Fibroblast of lung (primary cell): Measurements from ENCODE around the gene PSD2. TPM values are rescaled to one million over a fixed set of nuclear protein-coding genes. Genes with fewer than 3 reads are reported as not detected.

Experiments used
- DNase-seq, 2 donors: peaks; one replicate each; pipeline versions ENCODE4 v3.0.0 to v3.0.0-alpha.2; 2010; ENCODE audit warnings: low read depth in 2 of 2
- H2AFZ ChIP-seq: 2 replicates; pipeline ENCODE4 v1.5.1; 2012; ENCODE audit warnings: low read length, control low read depth, inconsistent platforms
- H3K27ac ChIP-seq: 2 replicates; pipeline ENCODE4 v1.5.1; 2011; ENCODE audit warnings: low read length, control low read depth; ENCODE audit not compliant: insufficient read depth
- H3K27me3 ChIP-seq: 2 replicates; pipeline ENCODE4 v1.5.1; 2011; ENCODE audit warnings: mild to moderate bottlenecking, low read length; ENCODE audit not compliant: control insufficient read depth, insufficient read depth
- H3K36me3 ChIP-seq: 2 replicates; pipeline ENCODE4 v1.5.1; 2011; ENCODE audit warnings: low read length; ENCODE audit not compliant: control insufficient read depth, insufficient read depth
- H3K4me1 ChIP-seq: 2 replicates; pipeline ENCODE4 v1.5.1; 2011; ENCODE audit warnings: low read length; ENCODE audit not compliant: control insufficient read depth, insufficient read depth; ENCODE audit errors: extremely low read depth
- H3K4me2 ChIP-seq: 2 replicates; pipeline ENCODE4 v1.5.1; 2011; ENCODE audit warnings: low read length, control low read depth; ENCODE audit not compliant: insufficient read depth; ENCODE audit errors: extremely low read depth
- H3K4me3 ChIP-seq, 4 experiments: fragments of 200-600 bp in 1 of 4; sonication (generic) in 1 of 4; replicated peaks in 1 of 4; 2 replicates each; pipeline ENCODE4 v1.5.1; 2011 to 2016; ENCODE audit warnings: low read length in 4 of 4, low read depth in 3 of 4, mild to moderate bottlenecking in 3 of 4, control low read depth in 2 of 4, inconsistent platforms in 1 of 4, mixed read lengths in 1 of 4; ENCODE audit not compliant: insufficient read depth in 1 of 4; ENCODE audit errors: control extremely low read depth in 1 of 4
- H3K79me2 ChIP-seq: 2 replicates; pipeline ENCODE4 v1.5.1; 2012; ENCODE audit warnings: mild to moderate bottlenecking, low read length, inconsistent platforms; ENCODE audit not compliant: control insufficient read depth, insufficient read depth
- H3K9ac ChIP-seq: 2 replicates; pipeline ENCODE4 v1.5.1; 2011; ENCODE audit warnings: mild to moderate bottlenecking, low read length, control low read depth; ENCODE audit not compliant: insufficient read depth
- H3K9me3 ChIP-seq: 2 replicates; pipeline ENCODE4 v1.5.1; 2012; ENCODE audit warnings: low read depth, low read length; ENCODE audit not compliant: control insufficient read depth, insufficient read depth
- H4K20me1 ChIP-seq: 2 replicates; pipeline ENCODE4 v1.5.1; 2011; ENCODE audit warnings: low read length; ENCODE audit not compliant: control insufficient read depth, insufficient read depth; ENCODE audit errors: extremely low read depth
- CTCF ChIP-seq, 2 donors: IDR thresholded peaks in 1 of 2; conservative IDR thresholded peaks in 1 of 2; 1 replicate in 1 of 2; 2 replicates in 1 of 2; pipeline ENCODE4 v1.5.1; 2011 to 2012; ENCODE audit warnings: low read length in 2 of 2, control low read depth in 1 of 2, inconsistent platforms in 1 of 2, low read depth in 1 of 2, mild to moderate bottlenecking in 1 of 2
- EZH2 ChIP-seq: IDR thresholded peaks from 2 replicates; pipeline ENCODE4 v1.5.1; 2012; ENCODE audit warnings: low read length, control low read depth, mild to moderate bottlenecking; ENCODE audit errors: missing control alignments
- polyA plus RNA-seq, 2 donors: library from polyadenylated mRNA; depleted of rRNA in 1 of 2; stranded (reverse) in 1 of 2; unstranded in 1 of 2; fragments of >200 nt; gene quantifications; 2 replicates each; pipeline ENCODE4 v1.2.1, GENCODE V29; 2011 to 2012; ENCODE audit warnings: missing spikeins in 1 of 2
- total RNA-seq: library from RNA; depleted of rRNA; stranded (reverse); fragments of >200 nt; gene quantifications from 2 replicates; pipeline ENCODE4 v1.2.1, GENCODE V29; 2014

Gene PSD2
- total and polyA plus RNA-seq, 2 donors (not counting 1 experiment from before 2014, with no cell fraction given), result 0.05 to 0.17 TPM

GRCh38 chr5:139889410-139889809, 93.8 kb downstream of the PSD2 start:
- no peaks in the 10 kb centered on the region for H4K20me1 ChIP-seq
- H3K4me3 ChIP-seq, result no peak overlapping the region
- H2AFZ ChIP-seq, result no peak overlapping the region
- no peak overlapping the region for H3K27ac ChIP-seq
- no peaks in the 10 kb centered on the region for H3K79me2 ChIP-seq
- no peaks in the 10 kb centered on the region for H3K4me1 ChIP-seq
- no peaks in the 10 kb centered on the region for H3K9me3 ChIP-seq
- no peak overlapping the region for H3K4me2 ChIP-seq
- H3K9ac ChIP-seq, result no peak overlapping the region
- H3K27me3 ChIP-seq, result peaks cover 6% of the 10 kb centered on the region
- no peak for DNase-seq
- no peaks in the 10 kb centered on the region for H3K36me3 ChIP-seq
- TF ChIP-seq EZH2 (no peak), CTCF (conservative IDR thresholded peaks at IDR 0.05 in 1 of 2, IDR thresholded peaks at IDR 0.05 in 1 of 2; ENCODE audit: low read depth in 1 of 2, low read length in 2 of 2) (no peak)

GRCh38 chr5:139893873-139894272, 98.3 kb downstream of the PSD2 start:
- H3K9ac ChIP-seq, result no peak overlapping the region
- H3K27me3 ChIP-seq, result peaks cover 5% of the 10 kb centered on the region
- no peaks in the 10 kb centered on the region for H4K20me1 ChIP-seq
- TF ChIP-seq EZH2 (no peak), CTCF (conservative IDR thresholded peaks at IDR 0.05 in 1 of 2, IDR thresholded peaks at IDR 0.05 in 1 of 2; ENCODE audit: low read depth in 1 of 2, low read length in 2 of 2) (no peak)
- H3K4me2 ChIP-seq, result no peak overlapping the region
- H3K4me3 ChIP-seq, result no peak overlapping the region
- no peak overlapping the region for H2AFZ ChIP-seq
- no peaks in the 10 kb centered on the region for H3K4me1 ChIP-seq
- H3K36me3 ChIP-seq, result no peaks in the 10 kb centered on the region
- no peak overlapping the region for H3K27ac ChIP-seq
- H3K9me3 ChIP-seq, result no peaks in the 10 kb centered on the region
- no peak for DNase-seq
- no peaks in the 10 kb centered on the region for H3K79me2 ChIP-seq

Other genes starting within 250 kb of the PSD2 start
- 49.1 and 62.9 TPM in 2 replicates for gene UBE2D2, start 234.5 kb upstream of the PSD2 start, total RNA-seq
- gene UBE2D2, start 234.5 kb upstream of the PSD2 start, polyA plus RNA-seq, result 52.9 and 56.5 TPM in 2 replicates
- 29.0 and 43.9 TPM in 2 replicates for gene CXXC5, start 147.5 kb upstream of the PSD2 start, total RNA-seq
- 15.8 and 18.6 TPM in 2 replicates for gene CXXC5, start 147.5 kb upstream of the PSD2 start, polyA plus RNA-seq
- 0.51 and 1.3 TPM in 2 replicates for gene NRG2, start 247.5 kb downstream of the PSD2 start, total RNA-seq
- gene NRG2, start 247.5 kb downstream of the PSD2 start, polyA plus RNA-seq, result 0.28 and 0.36 TPM in 2 replicates